Aorta (tissue), 5 donors: Measurements from ENCODE around the gene TMPRSS6. TPM values are rescaled to one million over a fixed set of nuclear protein-coding genes. Genes with fewer than 3 reads are reported as not detected.
A peak's percentile ranks its signal among the peaks of the same experiment; 100 is the strongest.
"Not testable (repeated sequence)": the region's sequence is repeated elsewhere in the genome, so short reads cannot be mapped to it uniquely, and the experiment has no call there.

Source experiments
- ATAC-seq: fragments of 200-7000 bp; cut with Tn5 transposase; one replicate; pipeline ENCODE4 v1.9.1; 2022; ENCODE audit warnings: moderate library complexity; ENCODE audit not compliant: low FRiP score
- DNase-seq, 2 donors: peaks; one replicate each; pipeline ENCODE4 v3.0.0-alpha.2; 2020
- H3K27ac ChIP-seq, 2 donors: one replicate each; pipeline ENCODE4 v1.5.1; 2013; ENCODE audit warnings: low read length in 2 of 2, mild to moderate bottlenecking in 2 of 2, moderate library complexity in 2 of 2, control low read depth in 1 of 2, inconsistent platforms in 1 of 2, low read depth in 1 of 2
- H3K27me3 ChIP-seq, 2 donors: one replicate each; pipeline ENCODE4 v1.6.1; 2013; ENCODE audit warnings: control low read depth in 1 of 2, low read length in 1 of 2, mild to moderate bottlenecking in 1 of 2, moderate library complexity in 1 of 2; ENCODE audit not compliant: insufficient read depth in 2 of 2, control insufficient read depth in 1 of 2
- H3K36me3 ChIP-seq, 2 donors: one replicate each; pipeline ENCODE4 v1.6.1; 2013; ENCODE audit warnings: control low read depth in 1 of 2, low read length in 1 of 2, mild to moderate bottlenecking in 1 of 2; ENCODE audit not compliant: insufficient read depth in 2 of 2, control insufficient read depth in 1 of 2
- H3K4me1 ChIP-seq, 2 donors: one replicate each; pipeline ENCODE4 v1.6.1; 2013; ENCODE audit warnings: low read length in 2 of 2, control low read depth in 1 of 2, mild to moderate bottlenecking in 1 of 2, moderate library complexity in 1 of 2; ENCODE audit not compliant: insufficient read depth in 2 of 2, control insufficient read depth in 1 of 2
- H3K4me3 ChIP-seq, 2 donors: one replicate each; pipeline ENCODE4 v1.5.1; 2013; ENCODE audit warnings: low read length in 2 of 2, control low read depth in 1 of 2, mild to moderate bottlenecking in 1 of 2
- H3K9me3 ChIP-seq: one replicate; pipeline ENCODE4 v1.6.1; 2013; ENCODE audit warnings: mild to moderate bottlenecking, low read length; ENCODE audit not compliant: control insufficient read depth
- WGBS, 2 donors: extraction: QIAGEN DNeasy Blood & Tissue Kit; methylation state at CpG; one replicate each; pipeline ENCODE4 v1.1.7; 2013; 5-methylcytosine and 5-hydroxymethylcytosine counted together
- intact Hi-C, 2 donors: fragments of 100-400 bp; cut with DNase I; formaldehyde crosslinking; loops; one replicate each; pipeline versions ENCODE4 v1.14.2 to v1.15.0; 2022
- polyA plus RNA-seq, 2 donors: library from polyadenylated mRNA; stranded (reverse); fragments of 200-250 nt; gene quantifications; one replicate each; pipeline ENCODE4 v1.2.3, GENCODE V29; 2013
- total RNA-seq, 2 donors: library from RNA; stranded (reverse); fragmentation: NEBNext Ultra II Directional; extraction: Animal tissue kit (Norgen Biotek cat#: 25700); gene quantifications; one replicate each; pipeline ENCODE4 v1.2.1, GENCODE V29; 2021
- donor health status: healthy with polysubstance abuse.
- donor health status: Bipolar disorder and iron deficiency.
- donor health status: DM: no; HTN: no; CAD: no.
- donor health status: DM: no; HTN: no; CAD: no.
- donor health status: DM: yes; HTN: yes; CAD: no.

TMPRSS6 gene
- total and polyA plus RNA-seq, 4 donors = not detected

GRCh38 chr22:37079158-37079557 lies 30.4 kb downstream of the TMPRSS6 start:
- Histone ChIP-seq H3K36me3 (no peaks in the 10 kb centered on the region), H3K4me3 (no peak overlapping the region), H3K9me3 (no peaks in the 10 kb centered on the region), H3K4me1 (no peaks in the 10 kb centered on the region), H3K27ac (no peak overlapping the region), H3K27me3 (no peaks in the 10 kb centered on the region)
- DNase-seq = no peak
- ATAC-seq = no peak
- intact Hi-C loops = loop anchor here in 1 of 2 donors (5.0 kb wide), 1 partner anchor 118 kb away; no protein-coding TSS in a partner anchor
- 35 to 41% methylated on average over 5 of the region's 5 CpGs for WGBS, 2 donors

- Histone ChIP-seq H3K36me3 (no peaks in the 10 kb centered on the region), H3K27me3 (no peaks in the 10 kb centered on the region), H3K4me3 (no peak overlapping the region), H3K9me3 (no peaks in the 10 kb centered on the region), H3K4me1 (no peaks in the 10 kb centered on the region), H3K27ac (no peak overlapping the region)
- ATAC-seq = no peak
- WGBS, 2 donors = 27 to 30% methylated on average over 15 of the region's 15 CpGs
- DNase-seq = peak; percentile 64 to 86
- intact Hi-C loops = loop anchor here in 1 of 2 donors (5.0 kb wide), 1 partner anchor 119 kb away; no protein-coding TSS in a partner anchor
Observed at GRCh38 chr22:37077802-37078448, 31.6 kb downstream of the TMPRSS6 start.

- H3K4me3 ChIP-seq = no peak overlapping the region
- no peaks in the 10 kb centered on the region for H3K4me1 ChIP-seq
- H3K27ac ChIP-seq = no peak overlapping the region
- ATAC-seq = no peak
- WGBS, 2 donors = 73 to 74% methylated on average over 9 of the region's 9 CpGs
- H3K36me3 ChIP-seq = no peaks in the 10 kb centered on the region
- intact Hi-C loops = loop anchor here in 1 of 2 donors (5.0 kb wide), 1 partner anchor 121 kb away; no protein-coding TSS in a partner anchor
- peaks cover 2% of the 10 kb centered on the region for H3K9me3 ChIP-seq
- DNase-seq = no peak
- H3K27me3 ChIP-seq = no peaks in the 10 kb centered on the region
Observed at GRCh38 chr22:37075822-37076433, 33.6 kb downstream of the TMPRSS6 start.

- DNase-seq (no peak), ATAC-seq (no peak)
- H3K4me1 ChIP-seq = no peaks in the 10 kb centered on the region
- no peak overlapping the region for H3K27ac ChIP-seq
- H3K4me3 ChIP-seq = no peak overlapping the region
- intact Hi-C loops = loop anchor here in 1 of 2 donors (5.0 kb wide), 1 partner anchor 122 kb away; no protein-coding TSS in a partner anchor
- 66 to 68% methylated on average over 17 of the region's 17 CpGs for WGBS, 2 donors
- peaks cover 2% of the 10 kb centered on the region for H3K9me3 ChIP-seq
- no peaks in the 10 kb centered on the region for H3K27me3 ChIP-seq
- H3K36me3 ChIP-seq = no peaks in the 10 kb centered on the region
Observed at GRCh38 chr22:37075046-37075445, 34.5 kb downstream of the TMPRSS6 start.

- Histone ChIP-seq H3K27ac (no peak overlapping the region), H3K4me1 (no peaks in the 10 kb centered on the region), H3K36me3 (no peaks in the 10 kb centered on the region), H3K4me3 (no peak overlapping the region), H3K27me3 (no peaks in the 10 kb centered on the region), H3K9me3 (peaks cover 2% of the 10 kb centered on the region)
- DNase-seq (no peak), ATAC-seq (no peak)
- intact Hi-C loops = no loop called here
- 82% methylated on average over 16 of the region's 16 CpGs for WGBS, 2 donors
Observed at GRCh38 chr22:37074537-37074936, 35.0 kb downstream of the TMPRSS6 start.

- Histone ChIP-seq H3K4me3 (no peak overlapping the region), H3K4me1 (no peaks in the 10 kb centered on the region), H3K9me3 (peaks cover 2% of the 10 kb centered on the region), H3K36me3 (no peaks in the 10 kb centered on the region), H3K27me3 (no peaks in the 10 kb centered on the region), H3K27ac (no peak overlapping the region)
- WGBS, 2 donors = 93 to 94% methylated on average over 8 of the region's 8 CpGs
- intact Hi-C loops = no loop called here
- DNase-seq = no peak
- no peak for ATAC-seq
Observed at GRCh38 chr22:37072673-37073072, 36.8 kb downstream of the TMPRSS6 start.

- not testable (repeated sequence) for ATAC-seq
Observed at GRCh38 chr22:37071850-37072592, 37.5 kb downstream of the TMPRSS6 start.

GRCh38 chr22:37070744-37071143 lies 38.8 kb downstream of the TMPRSS6 start:
- Histone ChIP-seq H3K27ac (no peak overlapping the region), H3K27me3 (no peaks in the 10 kb centered on the region), H3K4me3 (no peak overlapping the region), H3K9me3 (peaks cover 2% of the 10 kb centered on the region), H3K4me1 (no peaks in the 10 kb centered on the region), H3K36me3 (no peaks in the 10 kb centered on the region)
- intact Hi-C loops = no loop called here
- ATAC-seq (no peak), DNase-seq (no peak)
- WGBS, 2 donors = 39 to 42% methylated on average over 9 of the region's 9 CpGs

More at GRCh38 chr22:37071850-37072592, 37.5 kb downstream of the TMPRSS6 start:
- H3K4me3 ChIP-seq, H3K4me1 ChIP-seq, intact Hi-C loops, H3K27ac ChIP-seq, H3K36me3 ChIP-seq, DNase-seq, H3K9me3 ChIP-seq, H3K27me3 ChIP-seq: not testable (repeated sequence)
- 94 to 95% methylated on average over 5 of the region's 5 CpGs for WGBS, 2 donors
